Astrocyte (in vitro differentiated cells and primary cell): ENCODE measurements around the gene TSGA10. TPM values are rescaled to one million over a fixed set of nuclear protein-coding genes. Genes with fewer than 3 reads are reported as not detected.

Experiments used
- DNase-seq: peaks from one replicate; pipeline ENCODE4 v3.0.0-alpha.2; 2010; ENCODE audit warnings: low read depth
- FAIRE-seq: peaks from 2 replicates; lab custom pipeline; 2011; peaks lifted over from hg19 to GRCh38; lab: Jason Lieb, UNC
- H2AFZ ChIP-seq: 2 replicates; pipeline ENCODE4 v1.6.0; 2012; ENCODE audit warnings: low read depth, low read length, inconsistent platforms
- H3K27ac ChIP-seq: 2 replicates; pipeline ENCODE4 v1.5.1; 2011; ENCODE audit warnings: low read depth, low read length, inconsistent platforms
- H3K27me3 ChIP-seq: 2 replicates; pipeline ENCODE4 v1.6.0; 2011; ENCODE audit warnings: low read length, inconsistent platforms; ENCODE audit not compliant: insufficient read depth
- H3K36me3 ChIP-seq: 2 replicates; pipeline ENCODE4 v1.5.1; 2011; ENCODE audit warnings: low read length, inconsistent platforms; ENCODE audit not compliant: insufficient read depth
- H3K4me1 ChIP-seq: 2 replicates; pipeline ENCODE4 v1.5.1; 2011; ENCODE audit warnings: low read length, inconsistent platforms; ENCODE audit not compliant: insufficient read depth
- H3K4me2 ChIP-seq: 2 replicates; pipeline ENCODE4 v1.6.0; 2012; ENCODE audit warnings: low read length, inconsistent platforms
- H3K4me3 ChIP-seq: 2 replicates; pipeline ENCODE4 v1.5.1; 2011; ENCODE audit warnings: low read depth, mild to moderate bottlenecking, low read length, inconsistent platforms; ENCODE audit not compliant: insufficient read depth
- H3K79me2 ChIP-seq: 2 replicates; pipeline ENCODE4 v1.6.0; 2012; ENCODE audit warnings: mild to moderate bottlenecking, low read length, inconsistent platforms; ENCODE audit not compliant: insufficient read depth
- H3K9ac ChIP-seq: 2 replicates; pipeline ENCODE4 v1.6.0; 2012; ENCODE audit warnings: mild to moderate bottlenecking, low read length, inconsistent platforms
- H3K9me3 ChIP-seq: 2 replicates; pipeline ENCODE4 v1.5.1; 2012; ENCODE audit warnings: low read depth, mild to moderate bottlenecking, low read length, inconsistent platforms; ENCODE audit not compliant: insufficient read depth
- H4K20me1 ChIP-seq: 2 replicates; pipeline ENCODE4 v1.6.0; 2012; ENCODE audit warnings: low read length, inconsistent platforms; ENCODE audit not compliant: insufficient read depth
- H3K27ac Mint-ChIP-seq: one replicate; pipeline ENCODE4 v1.8.0; 2021; ENCODE audit warnings: mild to moderate bottlenecking, mixed read lengths; ENCODE audit not compliant: unreplicated experiment
- H3K27me3 Mint-ChIP-seq: one replicate; pipeline ENCODE4 v1.8.0; 2021; ENCODE audit warnings: low read depth, mixed read lengths; ENCODE audit not compliant: unreplicated experiment
- H3K36me3 Mint-ChIP-seq: one replicate; pipeline ENCODE4 v1.8.0; 2021; ENCODE audit warnings: low read depth, mixed read lengths; ENCODE audit not compliant: unreplicated experiment
- H3K4me1 Mint-ChIP-seq: one replicate; pipeline ENCODE4 v1.8.0; 2021; ENCODE audit warnings: low read depth, mixed read lengths; ENCODE audit not compliant: unreplicated experiment
- H3K4me3 Mint-ChIP-seq: one replicate; pipeline ENCODE4 v1.8.0; 2021; ENCODE audit warnings: mild to moderate bottlenecking, moderate library complexity, mixed read lengths; ENCODE audit not compliant: unreplicated experiment
- H3K9me3 Mint-ChIP-seq: one replicate; pipeline ENCODE4 v1.8.0; 2021; ENCODE audit warnings: mild to moderate bottlenecking, mixed read lengths; ENCODE audit not compliant: unreplicated experiment
- EZH2 ChIP-seq: IDR thresholded peaks from 2 replicates; pipeline ENCODE4 v1.6.1; 2012; ENCODE audit warnings: mild to moderate bottlenecking, low read length, inconsistent platforms; ENCODE audit not compliant: insufficient read depth
- total RNA-seq: library from RNA; stranded (reverse); gene quantifications from 2 replicates; pipeline ENCODE4 v1.2.1, GENCODE V29; 2021
- TF ChIP-seq, protein P1 (sequence below): IDR thresholded peaks from 2 replicates; pipeline ENCODE4 v1.5.1; 2011; ENCODE audit warnings: low read depth, mild to moderate bottlenecking, inconsistent platforms, low read length, moderate library complexity; ENCODE audit not compliant: insufficient read depth

Gene TSGA10
- total RNA-seq, 1 donor from 2014 or later: 3.9 TPM

- H3K4me1 ChIP-seq: peaks cover 9% of the 10 kb centered on the region
These were observed 3.9 kb upstream of the TSGA10 start for GRCh38 chr2:99158599-99158998.

DNA sequence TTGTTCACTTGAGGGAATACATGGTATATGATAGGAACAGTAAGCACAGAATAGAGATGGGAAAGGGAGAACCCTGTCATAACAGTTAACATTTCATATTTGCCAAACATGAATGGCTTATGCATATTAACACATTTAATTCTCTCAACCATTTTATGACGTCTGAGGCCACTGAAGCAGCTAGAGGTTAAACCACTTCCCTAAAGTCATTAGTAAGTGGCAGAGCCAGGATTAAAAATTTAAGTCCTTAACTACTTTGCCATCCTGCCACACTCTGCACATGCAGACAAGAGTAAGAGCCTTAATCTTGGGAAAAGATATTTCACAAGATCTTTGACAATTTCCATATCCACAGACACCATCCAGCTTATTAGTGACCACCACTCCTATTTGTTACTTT, 2.1 kb upstream of the TSGA10 start:
- peaks cover 4% of the 10 kb centered on the region for H3K79me2 ChIP-seq
- H3K27me3 ChIP-seq: no peaks in the 10 kb centered on the region
- Mint-ChIP-seq H3K9me3 (no peaks in the 10 kb centered on the region), H3K27me3 (no peaks in the 10 kb centered on the region), H3K27ac (no peak overlapping the region), H3K4me1 (peaks cover 6% of the 10 kb centered on the region), H3K36me3 (no peaks in the 10 kb centered on the region), H3K4me3 (no peak overlapping the region)
- H2AFZ ChIP-seq: no peak overlapping the region
- TF ChIP-seq, protein P1, sequence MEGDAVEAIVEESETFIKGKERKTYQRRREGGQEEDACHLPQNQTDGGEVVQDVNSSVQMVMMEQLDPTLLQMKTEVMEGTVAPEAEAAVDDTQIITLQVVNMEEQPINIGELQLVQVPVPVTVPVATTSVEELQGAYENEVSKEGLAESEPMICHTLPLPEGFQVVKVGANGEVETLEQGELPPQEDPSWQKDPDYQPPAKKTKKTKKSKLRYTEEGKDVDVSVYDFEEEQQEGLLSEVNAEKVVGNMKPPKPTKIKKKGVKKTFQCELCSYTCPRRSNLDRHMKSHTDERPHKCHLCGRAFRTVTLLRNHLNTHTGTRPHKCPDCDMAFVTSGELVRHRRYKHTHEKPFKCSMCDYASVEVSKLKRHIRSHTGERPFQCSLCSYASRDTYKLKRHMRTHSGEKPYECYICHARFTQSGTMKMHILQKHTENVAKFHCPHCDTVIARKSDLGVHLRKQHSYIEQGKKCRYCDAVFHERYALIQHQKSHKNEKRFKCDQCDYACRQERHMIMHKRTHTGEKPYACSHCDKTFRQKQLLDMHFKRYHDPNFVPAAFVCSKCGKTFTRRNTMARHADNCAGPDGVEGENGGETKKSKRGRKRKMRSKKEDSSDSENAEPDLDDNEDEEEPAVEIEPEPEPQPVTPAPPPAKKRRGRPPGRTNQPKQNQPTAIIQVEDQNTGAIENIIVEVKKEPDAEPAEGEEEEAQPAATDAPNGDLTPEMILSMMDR: no peak
- no peak for TF ChIP-seq EZH2
- no peaks in the 10 kb centered on the region for H4K20me1 ChIP-seq
- FAIRE-seq: no peak
- DNase-seq: no peak
- no peak overlapping the region for H3K27ac ChIP-seq
- H3K36me3 ChIP-seq: no peaks in the 10 kb centered on the region
- H3K9me3 ChIP-seq: no peaks in the 10 kb centered on the region
- no peak overlapping the region for H3K4me2 ChIP-seq
- no peak overlapping the region for H3K9ac ChIP-seq
- no peak overlapping the region for H3K4me3 ChIP-seq
- peaks cover 9% of the 10 kb centered on the region for H3K4me1 ChIP-seq

More at GRCh38 chr2:99158599-99158998, 3.9 kb upstream of the TSGA10 start:
- H3K36me3 Mint-ChIP-seq: no peaks in the 10 kb centered on the region
- peaks cover 6% of the 10 kb centered on the region for H3K4me1 Mint-ChIP-seq
- no peak overlapping the region for H3K9ac ChIP-seq
- no peaks in the 10 kb centered on the region for H3K36me3 ChIP-seq
- H3K4me3 Mint-ChIP-seq: no peak overlapping the region
- H3K9me3 ChIP-seq: no peaks in the 10 kb centered on the region
- no peak overlapping the region for H2AFZ ChIP-seq
- no peak for FAIRE-seq
- H3K9me3 Mint-ChIP-seq: no peaks in the 10 kb centered on the region
- DNase-seq: no peak
- TF ChIP-seq, protein P1: no peak
- TF ChIP-seq EZH2: no peak
- H3K27me3 Mint-ChIP-seq: no peaks in the 10 kb centered on the region
- no peaks in the 10 kb centered on the region for H3K27me3 ChIP-seq
- H3K4me2 ChIP-seq: no peak overlapping the region
- H3K27ac ChIP-seq: no peak overlapping the region
- no peaks in the 10 kb centered on the region for H4K20me1 ChIP-seq
- H3K79me2 ChIP-seq: peaks cover 4% of the 10 kb centered on the region
- no peak overlapping the region for H3K27ac Mint-ChIP-seq
- no peak overlapping the region for H3K4me3 ChIP-seq

GRCh38 chr2:99153921-99154604, 679 bp downstream of the TSGA10 start:
- Histone ChIP-seq H3K27ac (peak overlapping the region; percentile 48), H3K9me3 (no peaks in the 10 kb centered on the region), H3K9ac (peak overlapping the region; percentile 75), H3K4me2 (peak overlapping the region; percentile 82), H3K36me3 (no peaks in the 10 kb centered on the region), H3K4me1 (peaks cover 9% of the 10 kb centered on the region), H2AFZ (peak overlapping the region; percentile 93), H4K20me1 (no peaks in the 10 kb centered on the region), H3K27me3 (no peaks in the 10 kb centered on the region), H3K79me2 (peaks cover 4% of the 10 kb centered on the region), H3K4me3 (peak overlapping the region; percentile 75)
- no peaks in the 10 kb centered on the region for H3K36me3 Mint-ChIP-seq
- H3K4me1 Mint-ChIP-seq: peaks cover 6% of the 10 kb centered on the region
- H3K9me3 Mint-ChIP-seq: no peaks in the 10 kb centered on the region
- H3K27me3 Mint-ChIP-seq: no peaks in the 10 kb centered on the region
- peak overlapping the region; percentile 88 for H3K4me3 Mint-ChIP-seq
- FAIRE-seq (no peak), DNase-seq (peak; percentile 10)
- peak overlapping the region; percentile 19 for H3K27ac Mint-ChIP-seq
- TF ChIP-seq, protein P1: no peak
- no peak for TF ChIP-seq EZH2
